HG02938 (cell line): Measurements from ENCODE around the gene ZNF408.

ENCODE experiments used
- ATAC-seq: cut with Tn5 transposase; IDR thresholded peaks from one replicate; pipeline ENCODE4 v1.9.1; 2021; ENCODE audit warnings: mild to moderate bottlenecking, moderate library complexity; ENCODE audit not compliant: unreplicated experiment

ZNF408 gene

GRCh38 chr11:46725338-46726205 is 24.7 kb downstream of the ZNF408 start:
- no peak for ATAC-seq

- no peak for ATAC-seq
Measured at GRCh38 chr11:46726206-46726862, 25.5 kb downstream of the ZNF408 start.

GRCh38 chr11:46727952-46728658 is 27.3 kb downstream of the ZNF408 start:
- ATAC-seq = no peak

- ATAC-seq = no peak
Measured at GRCh38 chr11:46728659-46729040, 27.8 kb downstream of the ZNF408 start.

GRCh38 chr11:46729110-46730027 is 28.5 kb downstream of the ZNF408 start:
- ATAC-seq = no peak

GRCh38 chr11:46731545-46731944 is 30.7 kb downstream of the ZNF408 start:
- no peak for ATAC-seq

- no peak for ATAC-seq
Measured at GRCh38 chr11:46733234-46733633, 32.4 kb downstream of the ZNF408 start.

GRCh38 chr11:46736146-46736545 is 35.3 kb downstream of the ZNF408 start:
- ATAC-seq = no peak

GRCh38 chr11:46736615-46737014 is 35.8 kb downstream of the ZNF408 start:
- ATAC-seq = no peak

- ATAC-seq = no peak
Measured at GRCh38 chr11:46737699-46738098, 36.9 kb downstream of the ZNF408 start.

- no peak for ATAC-seq
Measured at GRCh38 chr11:46738887-46739286, 38.1 kb downstream of the ZNF408 start.

- no peak for ATAC-seq
Measured at GRCh38 chr11:46741600-46742484, 41.0 kb downstream of the ZNF408 start.

GRCh38 chr11:46743043-46743442 is 42.2 kb downstream of the ZNF408 start:
- ATAC-seq = no peak

- no peak for ATAC-seq
Measured at GRCh38 chr11:46743693-46744339, 43.0 kb downstream of the ZNF408 start.

GRCh38 chr11:46745328-46745727 is 44.5 kb downstream of the ZNF408 start:
- no peak for ATAC-seq

GRCh38 chr11:46745995-46746394 is 45.2 kb downstream of the ZNF408 start:
- no peak for ATAC-seq

GRCh38 chr11:46747150-46747549 is 46.3 kb downstream of the ZNF408 start:
- ATAC-seq = no peak
